KMS-11 (cell line): Measurements from ENCODE around the gene ETV3.
"Not testable (repeated sequence)": the region's sequence is repeated elsewhere in the genome, so short reads cannot be mapped to it uniquely, and the experiment has no call there.

Experiments
- H2AFZ ChIP-seq: fragments of 200-600 bp; sonication (generic); 2 replicates; pipeline ENCODE4 v1.6.1; 2016; ENCODE audit warnings: antibody characterized with exemption, mixed run types, low read depth
- H3K27ac ChIP-seq: fragments of 200-600 bp; sonication (generic); 2 replicates; pipeline ENCODE4 v1.6.1; 2016; ENCODE audit warnings: mild to moderate bottlenecking, mixed run types
- H3K27me3 ChIP-seq: fragments of 200-600 bp; sonication (generic); 2 replicates; pipeline ENCODE4 v1.6.1; 2017; ENCODE audit warnings: mild to moderate bottlenecking, low read depth, mixed run types, moderate library complexity; ENCODE audit not compliant: insufficient read depth
- H3K36me3 ChIP-seq: fragments of 200-600 bp; sonication (generic); 2 replicates; pipeline ENCODE4 v1.6.1; 2017; ENCODE audit warnings: mild to moderate bottlenecking, mixed run types; ENCODE audit not compliant: insufficient read depth
- H3K4me1 ChIP-seq: fragments of 200-600 bp; sonication (generic); 2 replicates; pipeline ENCODE4 v1.6.1; 2016; ENCODE audit warnings: mild to moderate bottlenecking, low read depth, mixed run types; ENCODE audit not compliant: poor library complexity, severe bottlenecking
- H3K4me2 ChIP-seq: fragments of 200-600 bp; sonication (generic); 2 replicates; pipeline ENCODE4 v1.7.0; 2016; ENCODE audit warnings: mild to moderate bottlenecking, mixed run types
- H3K4me3 ChIP-seq: fragments of 200-600 bp; sonication (generic); IDR thresholded peaks from 2 replicates; pipeline ENCODE4 v1.6.1; 2017; ENCODE audit warnings: low read depth, low read length, mixed read lengths; ENCODE audit not compliant: insufficient read depth
- H3K79me2 ChIP-seq: fragments of 200-600 bp; sonication (generic); 2 replicates; pipeline ENCODE4 v1.6.1; 2016; ENCODE audit warnings: low read depth, mixed run types; ENCODE audit not compliant: insufficient read depth
- H3K9ac ChIP-seq: fragments of 200-600 bp; sonication (generic); 2 replicates; pipeline ENCODE4 v1.6.1; 2016; ENCODE audit warnings: mild to moderate bottlenecking, mixed run types
- H4K20me1 ChIP-seq: fragments of 200-600 bp; sonication (generic); 2 replicates; pipeline ENCODE4 v1.6.1; 2016; ENCODE audit warnings: mild to moderate bottlenecking, mixed run types; ENCODE audit not compliant: insufficient read depth
- TF ChIP-seq, protein P1 (sequence below): fragments of 200-600 bp; sonication (generic); conservative IDR thresholded peaks from 2 replicates; pipeline ENCODE4 v1.6.1; 2017; ENCODE audit warnings: low read depth, mild to moderate bottlenecking, antibody characterized with exemption, low read length, moderate library complexity, mixed read lengths

Gene ETV3

DNA sequence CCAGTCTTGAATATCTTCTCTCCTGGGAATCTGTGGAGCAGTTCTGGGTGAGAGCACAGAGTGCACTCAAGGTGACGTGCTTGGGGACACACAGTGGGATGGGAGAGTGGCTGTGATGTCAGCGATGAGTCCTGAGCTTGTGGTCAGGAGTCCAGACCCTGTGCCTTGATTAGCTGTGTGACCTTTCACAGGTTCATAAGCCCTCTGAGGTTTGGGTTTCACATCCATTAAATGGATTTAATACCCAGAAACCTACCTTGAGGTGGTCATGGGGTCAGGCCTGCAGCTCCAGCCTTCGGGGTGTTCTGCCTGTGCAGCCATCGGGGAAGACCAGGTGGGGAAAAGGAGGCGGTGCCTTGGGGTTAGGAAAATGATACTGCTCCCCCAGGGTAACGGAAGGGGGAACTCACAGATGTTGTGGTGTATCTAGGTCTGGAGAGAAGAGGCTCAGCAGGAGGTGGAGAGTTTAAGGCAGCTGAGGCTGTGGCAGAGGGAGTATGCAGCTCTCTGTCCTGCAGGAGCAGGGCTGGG is 38.5 kb upstream of the ETV3 start:
- H4K20me1 ChIP-seq = no peaks in the 10 kb centered on the region
- H3K79me2 ChIP-seq = peaks cover 6% of the 10 kb centered on the region; the same call in 1 of the 2 replicates
- peak overlapping the region; percentile 95 for H3K4me2 ChIP-seq
- H3K27me3 ChIP-seq = no peaks in the 10 kb centered on the region
- H3K36me3 ChIP-seq = no peaks in the 10 kb centered on the region
- 0 out of 2 replicates have a peak overlapping the region, but pooled peaks have one; percentile 45 for H2AFZ ChIP-seq
- H3K27ac ChIP-seq = peak overlapping the region; percentile 73
- TF ChIP-seq, protein P1, sequence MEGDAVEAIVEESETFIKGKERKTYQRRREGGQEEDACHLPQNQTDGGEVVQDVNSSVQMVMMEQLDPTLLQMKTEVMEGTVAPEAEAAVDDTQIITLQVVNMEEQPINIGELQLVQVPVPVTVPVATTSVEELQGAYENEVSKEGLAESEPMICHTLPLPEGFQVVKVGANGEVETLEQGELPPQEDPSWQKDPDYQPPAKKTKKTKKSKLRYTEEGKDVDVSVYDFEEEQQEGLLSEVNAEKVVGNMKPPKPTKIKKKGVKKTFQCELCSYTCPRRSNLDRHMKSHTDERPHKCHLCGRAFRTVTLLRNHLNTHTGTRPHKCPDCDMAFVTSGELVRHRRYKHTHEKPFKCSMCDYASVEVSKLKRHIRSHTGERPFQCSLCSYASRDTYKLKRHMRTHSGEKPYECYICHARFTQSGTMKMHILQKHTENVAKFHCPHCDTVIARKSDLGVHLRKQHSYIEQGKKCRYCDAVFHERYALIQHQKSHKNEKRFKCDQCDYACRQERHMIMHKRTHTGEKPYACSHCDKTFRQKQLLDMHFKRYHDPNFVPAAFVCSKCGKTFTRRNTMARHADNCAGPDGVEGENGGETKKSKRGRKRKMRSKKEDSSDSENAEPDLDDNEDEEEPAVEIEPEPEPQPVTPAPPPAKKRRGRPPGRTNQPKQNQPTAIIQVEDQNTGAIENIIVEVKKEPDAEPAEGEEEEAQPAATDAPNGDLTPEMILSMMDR = peak; percentile 16; the same call in 1 of the 2 replicates
- H3K9ac ChIP-seq = peak overlapping the region; percentile 29; the same call in 1 of the 2 replicates
- peak overlapping the region; percentile 82 for H3K4me3 ChIP-seq
- peaks cover 98% of the 10 kb centered on the region for H3K4me1 ChIP-seq

DNA sequence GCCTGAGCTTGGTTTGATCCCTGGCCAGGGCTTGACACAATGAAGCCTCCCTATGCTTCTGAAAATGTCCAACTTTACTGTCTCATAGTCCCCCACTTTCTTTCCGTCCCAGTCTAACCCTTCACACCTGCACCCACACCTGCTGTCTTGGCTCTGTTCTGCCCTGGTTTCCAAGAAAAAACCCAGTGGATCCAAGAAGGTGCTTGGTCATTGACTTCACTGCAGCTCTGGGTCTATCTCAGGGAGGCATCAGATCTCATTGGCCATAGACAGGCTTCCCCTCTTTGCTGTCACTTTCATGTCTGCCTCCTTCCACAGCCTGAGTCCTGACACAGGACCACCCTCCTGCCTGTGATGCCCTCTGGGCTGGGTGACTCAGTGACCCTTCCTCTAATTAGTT is 37.8 kb upstream of the ETV3 start:
- Histone ChIP-seq H3K79me2 (peaks cover 6% of the 10 kb centered on the region; the same call in 1 of the 2 replicates), H3K4me1 (peaks cover 95% of the 10 kb centered on the region), H3K27me3 (no peaks in the 10 kb centered on the region), H3K36me3 (no peaks in the 10 kb centered on the region), H3K27ac (peak overlapping the region; percentile 73), H2AFZ (peak overlapping the region; percentile 2; the same call in 1 of the 2 replicates), H3K4me2 (peak overlapping the region; percentile 95), H4K20me1 (no peaks in the 10 kb centered on the region), H3K4me3 (peak overlapping the region; percentile 64), H3K9ac (peak overlapping the region; percentile 12; the same call in 1 of the 2 replicates)
- TF ChIP-seq, protein P1 = no peak

DNA sequence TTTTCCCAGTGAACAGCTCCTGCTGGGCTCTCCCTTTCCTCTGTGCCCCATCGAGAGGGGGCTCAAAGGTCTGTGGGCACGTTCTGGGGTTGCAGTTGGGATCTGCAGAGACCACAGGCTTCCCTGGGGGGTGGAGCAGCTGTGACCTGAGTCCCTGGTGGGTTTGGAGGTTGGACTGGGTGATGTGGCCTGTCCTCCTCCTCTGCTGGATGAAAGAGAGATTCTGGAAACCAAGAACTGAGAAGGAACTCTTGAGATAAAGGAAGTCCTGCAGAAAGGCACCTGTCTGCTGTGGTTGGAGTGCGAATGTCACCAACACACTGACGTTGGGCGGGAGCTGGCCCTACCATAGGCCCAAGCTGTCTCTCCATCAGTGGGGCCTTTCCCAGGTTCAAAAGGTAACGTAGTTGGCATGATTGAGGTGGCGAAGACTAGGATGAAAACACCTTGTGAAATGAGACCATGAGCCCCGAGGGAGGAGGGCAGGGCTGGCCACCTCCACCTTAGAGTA is 35.8 kb upstream of the ETV3 start:
- no peaks in the 10 kb centered on the region for H3K27me3 ChIP-seq
- peak overlapping the region; percentile 43; the same call in 1 of the 2 replicates for H2AFZ ChIP-seq
- peak overlapping the region; percentile 95 for H3K4me2 ChIP-seq
- H4K20me1 ChIP-seq = no peaks in the 10 kb centered on the region
- peak overlapping the region; percentile 42 for H3K27ac ChIP-seq
- H3K4me3 ChIP-seq = peak overlapping the region; percentile 64
- no peaks in the 10 kb centered on the region for H3K79me2 ChIP-seq
- no peaks in the 10 kb centered on the region for H3K36me3 ChIP-seq
- H3K4me1 ChIP-seq = peaks cover 80% of the 10 kb centered on the region
- TF ChIP-seq, protein P1 = no peak
- peak overlapping the region; percentile 1; the same call in 1 of the 2 replicates for H3K9ac ChIP-seq

DNA sequence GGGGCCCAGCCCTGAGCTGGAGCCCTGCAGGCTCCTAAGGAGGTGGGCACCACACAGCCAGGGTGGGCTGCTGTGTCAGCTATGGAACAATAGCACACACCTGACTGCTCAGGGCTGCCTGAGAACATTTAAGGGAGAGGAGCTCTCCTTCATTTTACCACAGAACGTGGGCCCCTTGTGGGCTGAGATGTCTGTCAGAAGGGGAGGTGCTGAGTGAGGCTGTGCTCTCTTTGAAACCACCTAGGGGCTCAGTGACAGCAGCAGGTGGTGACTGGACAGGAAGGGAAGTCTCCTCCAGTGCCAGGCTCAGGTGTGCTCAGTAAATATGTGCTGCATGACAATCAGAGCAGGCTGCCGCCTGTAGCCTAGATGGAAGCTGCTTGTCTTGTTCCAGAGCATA is 35.0 kb upstream of the ETV3 start:
- H3K27me3 ChIP-seq, H4K20me1 ChIP-seq, H3K79me2 ChIP-seq, H3K36me3 ChIP-seq: not testable (repeated sequence)
- Histone ChIP-seq H3K4me2 (peak overlapping the region; percentile 95), H3K4me1 (peaks cover 73% of the 10 kb centered on the region), H3K4me3 (peak overlapping the region; percentile 64), H3K27ac (peak overlapping the region; percentile 42), H3K9ac (peak overlapping the region; percentile 5; the same call in 1 of the 2 replicates), H2AFZ (peak overlapping the region; percentile 43)
- TF ChIP-seq, protein P1 = 0 out of 2 replicates have a peak, but pooled peaks have one; percentile 34

DNA sequence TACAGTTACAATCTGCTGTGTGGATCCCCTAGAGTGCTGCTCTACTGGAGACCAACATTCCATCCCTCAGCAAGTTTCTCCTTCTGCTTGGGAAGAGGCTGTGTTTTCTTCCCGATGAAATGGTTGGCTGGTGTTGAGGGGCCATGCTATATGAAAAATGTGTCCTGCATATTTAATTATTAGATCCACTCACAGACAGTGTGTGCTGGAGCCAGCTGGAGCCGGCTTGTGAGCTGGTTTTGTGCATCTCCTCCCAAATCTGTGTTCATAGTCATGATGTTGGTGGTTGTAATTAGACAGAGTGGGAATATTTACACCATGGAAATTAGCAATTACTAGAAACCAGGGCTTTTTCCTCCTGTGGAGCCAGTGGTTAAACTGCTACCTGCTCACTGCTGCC is 34.4 kb upstream of the ETV3 start:
- not testable (repeated sequence) for H4K20me1 ChIP-seq, H3K79me2 ChIP-seq, H3K27me3 ChIP-seq, H3K36me3 ChIP-seq, H3K4me3 ChIP-seq, H3K9ac ChIP-seq
- Histone ChIP-seq H3K4me1 (peaks cover 67% of the 10 kb centered on the region), H3K27ac (peak overlapping the region; percentile 42), H2AFZ (peak overlapping the region; percentile 43), H3K4me2 (peak overlapping the region; percentile 95)
